IPS-18c (cell line): ENCODE data around the gene BRINP1.

Experiments
- H3K4me3 ChIP-seq: 2 replicates; pipeline ENCODE4 v1.7.0; 2013; ENCODE audit warnings: low read depth, mild to moderate bottlenecking, low read length, moderate library complexity; ENCODE audit not compliant: insufficient read depth
- H3K9me3 ChIP-seq: one replicate; pipeline ENCODE4 v1.6.1; 2013; ENCODE audit warnings: mild to moderate bottlenecking, low read length, moderate library complexity; ENCODE audit not compliant: control insufficient read depth, insufficient read depth

The BRINP1 gene

DNA sequence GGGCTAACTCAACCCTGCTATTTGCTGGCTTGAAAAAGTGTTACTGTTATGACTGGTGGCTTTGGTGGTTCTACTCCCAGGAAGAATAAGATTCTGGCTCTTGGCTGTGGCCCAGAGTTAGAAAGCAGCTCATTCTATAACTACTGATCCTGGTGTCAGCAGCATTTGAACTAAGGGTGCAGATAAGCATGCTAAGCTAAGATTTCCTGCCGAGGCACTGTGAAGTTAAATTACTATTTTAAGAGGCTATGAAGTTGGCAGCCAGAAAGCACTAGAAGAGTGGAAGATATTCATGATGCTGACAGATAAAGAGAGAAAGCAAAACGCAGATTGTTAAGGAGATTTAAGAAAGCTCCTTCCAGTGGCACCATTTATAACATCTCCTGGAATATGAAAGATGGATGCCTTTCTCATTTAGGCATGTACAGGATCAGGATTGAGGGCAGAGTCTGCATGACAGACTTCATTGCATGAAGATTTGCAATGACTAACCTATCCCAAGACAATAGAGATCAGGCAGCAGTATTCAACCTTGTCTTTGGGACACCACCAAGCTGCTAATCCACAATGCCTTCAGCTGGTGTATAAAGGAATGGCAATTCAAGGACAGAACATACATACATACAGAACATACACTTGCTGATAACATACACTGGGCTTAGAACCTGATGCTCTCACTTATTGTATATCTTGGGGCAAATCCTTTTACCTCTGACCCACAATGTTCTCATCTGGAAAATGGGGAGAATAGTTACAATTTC, 11.7 kb downstream of the BRINP1 start:
- Histone ChIP-seq H3K9me3 (no peaks in the 10 kb centered on the region), H3K4me3 (no peak overlapping the region)

GRCh38 chr9:119349351-119349825, 19.8 kb downstream of the BRINP1 start:
- no peaks in the 10 kb centered on the region for H3K9me3 ChIP-seq
- no peak overlapping the region for H3K4me3 ChIP-seq

DNA sequence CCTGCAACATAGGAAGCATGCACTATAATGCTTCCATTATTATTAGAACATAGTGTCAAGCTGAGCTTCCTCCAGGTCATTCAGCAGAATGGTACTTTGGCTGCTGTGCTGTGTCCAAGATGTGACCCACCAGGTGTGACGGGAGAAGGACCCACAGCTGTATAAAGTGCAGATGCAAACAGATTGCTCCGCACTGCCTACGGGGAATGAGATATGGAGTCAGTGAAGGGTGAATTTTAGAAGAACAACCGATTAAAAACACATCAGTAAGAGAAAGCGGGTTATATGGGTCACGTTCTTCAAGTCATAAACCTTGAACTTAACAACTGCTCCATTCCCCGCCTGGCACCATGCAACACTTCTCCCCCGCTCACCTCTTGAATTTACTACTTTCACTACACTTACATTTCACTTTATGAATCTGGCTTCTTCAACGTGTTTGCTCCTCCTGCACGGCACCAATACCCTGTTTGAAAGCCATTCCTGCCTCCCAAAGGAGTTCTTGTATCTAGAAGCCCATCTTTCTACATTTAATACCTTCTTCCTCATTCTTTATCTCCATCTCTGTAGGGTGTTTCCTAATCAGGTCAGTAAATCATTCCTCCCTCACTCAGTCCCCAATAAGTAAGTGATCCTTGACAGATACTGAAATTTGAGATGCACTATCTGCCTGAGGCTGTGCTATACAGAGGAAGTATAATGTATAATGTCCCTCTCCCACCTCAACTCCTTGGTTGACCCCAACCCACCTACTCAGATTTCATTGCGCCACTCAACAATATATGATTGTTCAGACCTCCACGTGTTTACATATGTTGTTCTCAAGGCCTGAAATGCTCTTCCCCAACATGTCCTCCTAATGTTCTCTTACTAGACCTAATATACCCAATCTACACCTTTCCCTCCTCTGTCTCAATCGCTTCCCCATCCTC, 25.9 kb downstream of the BRINP1 start:
- no peak overlapping the region for H3K4me3 ChIP-seq
- H3K9me3 ChIP-seq = peaks cover 2% of the 10 kb centered on the region

GRCh38 chr9:119339056-119339455, 30.2 kb downstream of the BRINP1 start:
- H3K9me3 ChIP-seq = peaks cover 2% of the 10 kb centered on the region
- H3K4me3 ChIP-seq = no peak overlapping the region

DNA sequence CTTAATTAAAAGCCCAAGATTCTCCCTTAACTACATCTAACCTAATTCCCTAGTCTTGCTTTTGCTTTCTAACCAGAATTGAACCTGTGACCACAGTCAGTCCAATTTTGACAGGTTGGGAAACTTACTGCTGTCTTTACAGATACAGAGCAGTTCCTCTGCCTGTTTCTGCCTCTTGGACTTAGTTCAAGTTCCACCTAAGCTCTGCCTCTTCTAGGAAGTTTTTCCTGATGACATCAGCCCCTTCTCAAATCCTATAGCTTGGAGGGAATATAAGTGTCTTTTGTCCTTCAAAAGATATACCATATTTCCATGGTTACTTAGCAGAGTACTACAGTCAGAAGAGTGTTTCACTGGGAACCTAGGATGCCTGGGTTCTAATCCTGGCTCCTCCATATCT, 31.7 kb downstream of the BRINP1 start:
- peaks cover 2% of the 10 kb centered on the region for H3K9me3 ChIP-seq
- H3K4me3 ChIP-seq = no peak overlapping the region

GRCh38 chr9:119334745-119335144, 34.5 kb downstream of the BRINP1 start:
- Histone ChIP-seq H3K9me3 (peaks cover 2% of the 10 kb centered on the region), H3K4me3 (no peak overlapping the region)

- Histone ChIP-seq H3K4me3 (no peak overlapping the region), H3K9me3 (peaks cover 3% of the 10 kb centered on the region)
These were observed 35.6 kb downstream of the BRINP1 start for GRCh38 chr9:119333507-119334229.

- H3K4me3 ChIP-seq = no peak overlapping the region
- H3K9me3 ChIP-seq = peaks cover 3% of the 10 kb centered on the region
These were observed 36.7 kb downstream of the BRINP1 start for GRCh38 chr9:119332522-119332921.

- H3K4me3 ChIP-seq = no peak overlapping the region
- no peaks in the 10 kb centered on the region for H3K9me3 ChIP-seq
These were observed 47.1 kb downstream of the BRINP1 start for GRCh38 chr9:119322184-119322583.

GRCh38 chr9:119318371-119318770, 50.9 kb downstream of the BRINP1 start:
- no peak overlapping the region for H3K4me3 ChIP-seq
- H3K9me3 ChIP-seq = no peaks in the 10 kb centered on the region

DNA sequence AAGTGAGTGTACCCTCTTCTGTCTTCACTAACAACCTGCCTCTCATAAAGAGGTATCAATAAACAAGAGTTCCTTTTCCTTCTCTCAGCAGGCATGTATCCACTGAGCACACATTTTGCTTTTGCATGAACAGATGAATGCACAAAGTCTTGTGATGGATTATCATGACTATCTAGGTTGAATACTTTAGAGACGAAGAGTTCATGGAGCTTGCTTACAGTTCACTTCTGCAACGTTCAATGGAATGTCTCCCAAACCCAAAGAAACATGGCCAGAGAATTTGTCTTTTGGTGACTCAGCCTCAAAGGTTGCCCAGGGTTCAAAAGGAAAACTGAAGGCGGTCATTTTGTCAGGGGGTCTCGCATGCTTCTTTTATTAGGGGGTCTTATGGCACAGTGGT, 55.4 kb downstream of the BRINP1 start:
- Histone ChIP-seq H3K4me3 (no peak overlapping the region), H3K9me3 (no peaks in the 10 kb centered on the region)

DNA sequence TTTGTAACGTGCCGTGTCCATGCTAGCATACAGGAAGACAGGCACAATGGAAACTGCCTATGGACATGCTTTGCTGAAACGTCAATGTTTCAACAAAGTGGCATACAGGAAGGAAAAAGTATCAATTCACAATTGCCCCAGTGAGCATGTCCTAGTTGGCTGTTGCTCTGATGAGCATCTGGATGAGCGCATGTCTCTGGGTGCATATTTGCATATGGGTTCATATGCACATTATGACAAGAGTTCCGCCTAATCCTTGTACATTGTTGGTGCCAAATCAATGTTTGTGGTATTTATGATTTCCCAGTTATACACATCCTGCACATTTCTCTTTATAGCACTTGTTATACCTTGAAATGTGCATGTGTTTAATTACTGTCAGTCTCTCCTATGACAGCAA, 58.5 kb downstream of the BRINP1 start:
- no peaks in the 10 kb centered on the region for H3K9me3 ChIP-seq

DNA sequence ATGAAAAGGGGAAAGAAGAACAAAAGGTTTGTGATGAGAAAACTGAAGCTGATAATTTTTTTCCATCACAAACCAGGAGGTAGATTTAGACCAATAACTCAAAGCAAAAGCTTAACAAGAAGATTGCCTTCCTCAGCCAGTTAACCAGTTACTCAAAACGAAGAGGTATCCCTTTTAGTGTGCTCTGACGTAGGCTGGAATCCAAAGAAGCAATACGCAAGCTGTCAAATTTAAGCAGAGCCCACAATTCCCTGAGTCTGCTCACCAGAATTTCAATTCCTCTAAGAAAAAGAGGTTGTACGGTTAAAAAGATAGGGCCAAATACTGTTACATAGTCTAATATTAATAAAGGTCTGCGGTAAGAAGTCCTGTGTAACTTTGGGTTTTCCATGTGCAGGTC, 61.8 kb downstream of the BRINP1 start:
- no peaks in the 10 kb centered on the region for H3K9me3 ChIP-seq
- H3K4me3 ChIP-seq = no peak overlapping the region

More for the DNA sequence above, 58.5 kb downstream of the BRINP1 start:
- H3K4me3 ChIP-seq = no peak overlapping the region

- Histone ChIP-seq H3K4me3 (no peak overlapping the region), H3K9me3 (no peaks in the 10 kb centered on the region)
These were observed 64.7 kb downstream of the BRINP1 start for GRCh38 chr9:119304555-119304954.

DNA sequence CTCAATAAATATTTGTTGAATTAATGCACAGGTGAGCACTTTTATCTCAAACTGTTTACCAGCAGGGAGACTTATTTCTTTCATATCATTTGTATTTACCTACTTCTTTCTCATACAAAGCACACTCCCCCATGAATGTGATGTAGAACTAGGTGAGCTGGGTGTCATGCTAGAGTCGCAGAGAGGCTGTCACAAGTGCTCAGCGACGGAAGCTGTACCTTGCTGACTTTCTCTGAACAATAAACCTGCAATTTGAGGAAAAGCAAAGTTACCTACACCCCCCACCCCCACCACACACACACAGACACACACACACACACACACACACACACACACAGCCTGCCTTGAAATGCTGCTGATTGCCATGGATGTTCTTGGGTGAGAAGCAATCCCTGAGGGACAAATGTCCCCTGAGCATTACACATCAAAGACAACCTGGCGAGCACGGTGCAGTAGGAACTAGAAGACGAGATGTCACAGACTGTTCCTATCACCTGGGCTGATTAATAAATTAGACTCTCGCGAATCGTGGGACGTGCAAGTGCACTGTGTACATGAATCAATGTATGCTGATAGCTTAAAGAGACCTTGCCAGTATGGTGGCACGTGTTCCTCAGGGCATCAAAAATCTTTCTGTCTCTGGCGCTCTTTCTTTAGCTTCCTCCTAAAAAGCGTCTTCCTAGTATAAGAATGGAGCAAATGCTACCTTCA, 66.1 kb downstream of the BRINP1 start:
- Histone ChIP-seq H3K4me3 (no peak overlapping the region), H3K9me3 (no peaks in the 10 kb centered on the region)

DNA sequence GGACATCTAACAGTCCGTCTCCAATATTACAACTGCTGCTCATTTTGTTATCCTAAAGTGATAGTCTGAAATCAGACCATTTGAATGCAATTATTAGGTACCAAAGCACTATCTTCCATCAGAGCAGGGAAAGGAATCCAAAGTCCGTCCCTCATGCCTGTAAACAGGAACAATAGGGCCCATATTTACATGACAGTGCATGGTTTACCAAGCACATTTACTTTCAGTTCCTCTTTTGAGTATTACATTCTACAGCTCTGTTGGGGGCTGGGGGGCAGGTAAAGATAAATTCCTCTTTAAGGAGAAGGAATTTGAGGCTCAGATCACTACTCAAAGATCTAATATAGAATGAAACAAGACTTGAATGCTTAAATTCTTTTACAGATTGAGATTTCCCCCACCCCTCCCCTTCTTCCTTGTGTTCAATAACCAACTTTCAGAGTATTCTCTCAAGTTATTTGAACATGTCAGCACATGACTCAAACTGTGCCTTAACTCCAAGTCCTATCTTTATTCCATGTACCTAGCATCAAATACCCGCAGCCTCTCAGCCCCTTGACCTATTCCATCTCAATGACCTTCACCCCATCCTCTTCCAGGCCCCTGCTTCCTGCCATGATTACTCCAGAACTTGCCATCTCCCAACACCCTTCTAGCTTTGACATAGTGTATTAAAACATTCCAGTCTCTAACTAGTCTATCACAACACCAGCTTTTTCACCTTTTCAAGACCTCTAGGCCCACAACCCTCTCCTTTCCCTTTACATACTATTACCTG, 71.0 kb downstream of the BRINP1 start:
- no peaks in the 10 kb centered on the region for H3K9me3 ChIP-seq
- 0 out of 2 replicates have a peak overlapping the region, but pooled peaks have one; percentile 10 for H3K4me3 ChIP-seq
